Measurements from ENCODE around the gene RABGGTA. TPM values are rescaled to one million over a fixed set of nuclear protein-coding genes. Genes with fewer than 3 reads are reported as not detected.

Gene RABGGTA
- total and polyA plus RNA-seq, 2 experiments from 2014 or later = 17.6 to 20.7 TPM

DNA sequence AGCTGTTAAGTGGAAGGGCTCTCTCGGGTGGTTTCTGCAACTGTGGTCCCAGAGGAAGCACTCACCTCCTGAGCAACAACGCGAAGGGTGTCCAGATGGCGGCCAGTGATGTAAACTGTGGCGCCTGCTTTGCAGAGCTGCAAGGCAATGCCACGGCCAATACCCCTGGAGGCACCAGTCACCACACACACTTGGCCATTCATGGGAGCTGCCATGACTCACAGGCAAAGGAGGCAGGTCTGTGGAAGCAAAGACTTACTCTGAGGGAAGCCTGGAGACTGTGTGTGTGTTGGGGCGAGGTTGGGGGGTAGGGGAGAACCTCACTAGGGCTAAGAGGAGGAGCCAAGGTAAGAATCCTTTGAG, 27.5 kb upstream of the RABGGTA start:
- Histone ChIP-seq H3K36me3 (ENCODE audit: insufficient read depth) (peaks cover 12% of the 10 kb centered on the region), H3K79me2 (replicated peaks; ENCODE audit: insufficient read depth) (peaks cover 13% of the 10 kb centered on the region), H2AFZ (peak overlapping the region; percentile 96; the same call in 1 of the 2 replicates), H3K4me3 (peak overlapping the region; percentile 95), H4K20me1 (replicated peaks; ENCODE audit: insufficient read depth) (peaks cover 15% of the 10 kb centered on the region), H3K27ac (ENCODE audit: low read depth) (no peak overlapping the region), H3K4me2 (peak overlapping the region; percentile 98), H3K9me2 (ENCODE audit: insufficient read depth) (no peaks in the 10 kb centered on the region), H3K27me3 (ENCODE audit: insufficient read depth) (no peaks in the 10 kb centered on the region), H3F3A (replicated peaks; ENCODE audit: low read depth) (peaks cover 7% of the 10 kb centered on the region), H3K4me1 (ENCODE audit: insufficient read depth) (peaks cover 16% of the 10 kb centered on the region; the same call in 1 of the 2 replicates)
- peaks cover 28% of the 10 kb centered on the region for H3K36me3 Mint-ChIP-seq (ENCODE audit: low read depth)
- TF ChIP-seq, protein P1, sequence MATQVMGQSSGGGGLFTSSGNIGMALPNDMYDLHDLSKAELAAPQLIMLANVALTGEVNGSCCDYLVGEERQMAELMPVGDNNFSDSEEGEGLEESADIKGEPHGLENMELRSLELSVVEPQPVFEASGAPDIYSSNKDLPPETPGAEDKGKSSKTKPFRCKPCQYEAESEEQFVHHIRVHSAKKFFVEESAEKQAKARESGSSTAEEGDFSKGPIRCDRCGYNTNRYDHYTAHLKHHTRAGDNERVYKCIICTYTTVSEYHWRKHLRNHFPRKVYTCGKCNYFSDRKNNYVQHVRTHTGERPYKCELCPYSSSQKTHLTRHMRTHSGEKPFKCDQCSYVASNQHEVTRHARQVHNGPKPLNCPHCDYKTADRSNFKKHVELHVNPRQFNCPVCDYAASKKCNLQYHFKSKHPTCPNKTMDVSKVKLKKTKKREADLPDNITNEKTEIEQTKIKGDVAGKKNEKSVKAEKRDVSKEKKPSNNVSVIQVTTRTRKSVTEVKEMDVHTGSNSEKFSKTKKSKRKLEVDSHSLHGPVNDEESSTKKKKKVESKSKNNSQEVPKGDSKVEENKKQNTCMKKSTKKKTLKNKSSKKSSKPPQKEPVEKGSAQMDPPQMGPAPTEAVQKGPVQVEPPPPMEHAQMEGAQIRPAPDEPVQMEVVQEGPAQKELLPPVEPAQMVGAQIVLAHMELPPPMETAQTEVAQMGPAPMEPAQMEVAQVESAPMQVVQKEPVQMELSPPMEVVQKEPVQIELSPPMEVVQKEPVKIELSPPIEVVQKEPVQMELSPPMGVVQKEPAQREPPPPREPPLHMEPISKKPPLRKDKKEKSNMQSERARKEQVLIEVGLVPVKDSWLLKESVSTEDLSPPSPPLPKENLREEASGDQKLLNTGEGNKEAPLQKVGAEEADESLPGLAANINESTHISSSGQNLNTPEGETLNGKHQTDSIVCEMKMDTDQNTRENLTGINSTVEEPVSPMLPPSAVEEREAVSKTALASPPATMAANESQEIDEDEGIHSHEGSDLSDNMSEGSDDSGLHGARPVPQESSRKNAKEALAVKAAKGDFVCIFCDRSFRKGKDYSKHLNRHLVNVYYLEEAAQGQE (IDR thresholded peaks at IDR 0.05; ENCODE audit: unreplicated experiment) = no peak
- TF ChIP-seq, protein P2, sequence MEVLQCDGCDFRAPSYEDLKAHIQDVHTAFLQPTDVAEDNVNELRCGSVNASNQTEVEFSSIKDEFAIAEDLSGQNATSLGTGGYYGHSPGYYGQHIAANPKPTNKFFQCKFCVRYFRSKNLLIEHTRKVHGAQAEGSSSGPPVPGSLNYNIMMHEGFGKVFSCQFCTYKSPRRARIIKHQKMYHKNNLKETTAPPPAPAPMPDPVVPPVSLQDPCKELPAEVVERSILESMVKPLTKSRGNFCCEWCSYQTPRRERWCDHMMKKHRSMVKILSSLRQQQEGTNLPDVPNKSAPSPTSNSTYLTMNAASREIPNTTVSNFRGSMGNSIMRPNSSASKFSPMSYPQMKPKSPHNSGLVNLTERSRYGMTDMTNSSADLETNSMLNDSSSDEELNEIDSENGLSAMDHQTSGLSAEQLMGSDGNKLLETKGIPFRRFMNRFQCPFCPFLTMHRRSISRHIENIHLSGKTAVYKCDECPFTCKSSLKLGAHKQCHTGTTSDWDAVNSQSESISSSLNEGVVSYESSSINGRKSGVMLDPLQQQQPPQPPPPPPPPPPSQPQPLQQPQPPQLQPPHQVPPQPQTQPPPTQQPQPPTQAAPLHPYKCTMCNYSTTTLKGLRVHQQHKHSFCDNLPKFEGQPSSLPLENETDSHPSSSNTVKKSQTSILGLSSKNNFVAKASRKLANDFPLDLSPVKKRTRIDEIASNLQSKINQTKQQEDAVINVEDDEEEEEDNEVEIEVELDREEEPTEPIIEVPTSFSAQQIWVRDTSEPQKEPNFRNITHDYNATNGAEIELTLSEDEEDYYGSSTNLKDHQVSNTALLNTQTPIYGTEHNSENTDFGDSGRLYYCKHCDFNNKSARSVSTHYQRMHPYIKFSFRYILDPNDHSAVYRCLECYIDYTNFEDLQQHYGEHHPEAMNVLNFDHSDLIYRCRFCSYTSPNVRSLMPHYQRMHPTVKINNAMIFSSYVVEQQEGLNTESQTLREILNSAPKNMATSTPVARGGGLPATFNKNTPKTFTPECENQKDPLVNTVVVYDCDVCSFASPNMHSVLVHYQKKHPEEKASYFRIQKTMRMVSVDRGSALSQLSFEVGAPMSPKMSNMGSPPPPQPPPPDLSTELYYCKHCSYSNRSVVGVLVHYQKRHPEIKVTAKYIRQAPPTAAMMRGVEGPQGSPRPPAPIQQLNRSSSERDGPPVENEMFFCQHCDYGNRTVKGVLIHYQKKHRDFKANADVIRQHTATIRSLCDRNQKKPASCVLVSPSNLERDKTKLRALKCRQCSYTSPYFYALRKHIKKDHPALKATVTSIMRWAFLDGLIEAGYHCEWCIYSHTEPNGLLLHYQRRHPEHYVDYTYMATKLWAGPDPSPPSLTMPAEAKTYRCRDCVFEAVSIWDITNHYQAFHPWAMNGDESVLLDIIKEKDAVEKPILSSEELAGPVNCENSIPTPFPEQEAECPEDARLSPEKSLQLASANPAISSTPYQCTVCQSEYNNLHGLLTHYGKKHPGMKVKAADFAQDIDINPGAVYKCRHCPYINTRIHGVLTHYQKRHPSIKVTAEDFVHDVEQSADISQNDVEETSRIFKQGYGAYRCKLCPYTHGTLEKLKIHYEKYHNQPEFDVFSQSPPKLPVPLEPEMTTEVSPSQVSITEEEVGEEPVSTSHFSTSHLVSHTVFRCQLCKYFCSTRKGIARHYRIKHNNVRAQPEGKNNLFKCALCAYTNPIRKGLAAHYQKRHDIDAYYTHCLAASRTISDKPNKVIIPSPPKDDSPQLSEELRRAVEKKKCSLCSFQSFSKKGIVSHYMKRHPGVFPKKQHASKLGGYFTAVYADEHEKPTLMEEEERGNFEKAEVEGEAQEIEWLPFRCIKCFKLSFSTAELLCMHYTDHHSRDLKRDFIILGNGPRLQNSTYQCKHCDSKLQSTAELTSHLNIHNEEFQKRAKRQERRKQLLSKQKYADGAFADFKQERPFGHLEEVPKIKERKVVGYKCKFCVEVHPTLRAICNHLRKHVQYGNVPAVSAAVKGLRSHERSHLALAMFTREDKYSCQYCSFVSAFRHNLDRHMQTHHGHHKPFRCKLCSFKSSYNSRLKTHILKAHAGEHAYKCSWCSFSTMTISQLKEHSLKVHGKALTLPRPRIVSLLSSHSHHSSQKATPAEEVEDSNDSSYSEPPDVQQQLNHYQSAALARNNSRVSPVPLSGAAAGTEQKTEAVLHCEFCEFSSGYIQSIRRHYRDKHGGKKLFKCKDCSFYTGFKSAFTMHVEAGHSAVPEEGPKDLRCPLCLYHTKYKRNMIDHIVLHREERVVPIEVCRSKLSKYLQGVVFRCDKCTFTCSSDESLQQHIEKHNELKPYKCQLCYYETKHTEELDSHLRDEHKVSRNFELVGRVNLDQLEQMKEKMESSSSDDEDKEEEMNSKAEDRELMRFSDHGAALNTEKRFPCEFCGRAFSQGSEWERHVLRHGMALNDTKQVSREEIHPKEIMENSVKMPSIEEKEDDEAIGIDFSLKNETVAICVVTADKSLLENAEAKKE (CRISPR knock-in tag; IDR thresholded peaks at IDR 0.05) = no peak
- TF ChIP-seq ZNF114 (CRISPR knock-in tag; IDR thresholded peaks at IDR 0.05) (no peak), JUNB (IDR thresholded peaks at IDR 0.05; ENCODE audit: unreplicated experiment) (no peak), STAT1 (IDR thresholded peaks at IDR 0.05; ENCODE audit: unreplicated experiment) (no peak), EZH2phosphoT487 (IDR thresholded peaks at IDR 0.05; ENCODE audit: unreplicated experiment) (no peak), ZNF331 (CRISPR knock-in tag; IDR thresholded peaks at IDR 0.05; ENCODE audit: low read depth) (no peak), EZH2 (IDR thresholded peaks at IDR 0.05; ENCODE audit: low read depth, unreplicated experiment) (no peak), POLR2AphosphoS5 (IDR thresholded peaks at IDR 0.05; ENCODE audit: low read depth) (no peak), CREB1 (CRISPR knock-in tag; IDR thresholded peaks at IDR 0.05; ENCODE audit: low read depth) (no peak), NANOG (IDR thresholded peaks at IDR 0.05; ENCODE audit: borderline replicate concordance) (no peak)
- TF ChIP-seq, protein P3, sequence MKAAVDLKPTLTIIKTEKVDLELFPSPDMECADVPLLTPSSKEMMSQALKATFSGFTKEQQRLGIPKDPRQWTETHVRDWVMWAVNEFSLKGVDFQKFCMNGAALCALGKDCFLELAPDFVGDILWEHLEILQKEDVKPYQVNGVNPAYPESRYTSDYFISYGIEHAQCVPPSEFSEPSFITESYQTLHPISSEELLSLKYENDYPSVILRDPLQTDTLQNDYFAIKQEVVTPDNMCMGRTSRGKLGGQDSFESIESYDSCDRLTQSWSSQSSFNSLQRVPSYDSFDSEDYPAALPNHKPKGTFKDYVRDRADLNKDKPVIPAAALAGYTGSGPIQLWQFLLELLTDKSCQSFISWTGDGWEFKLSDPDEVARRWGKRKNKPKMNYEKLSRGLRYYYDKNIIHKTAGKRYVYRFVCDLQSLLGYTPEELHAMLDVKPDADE (IDR thresholded peaks at IDR 0.05) = no peak
- TF ChIP-seq, protein P4, sequence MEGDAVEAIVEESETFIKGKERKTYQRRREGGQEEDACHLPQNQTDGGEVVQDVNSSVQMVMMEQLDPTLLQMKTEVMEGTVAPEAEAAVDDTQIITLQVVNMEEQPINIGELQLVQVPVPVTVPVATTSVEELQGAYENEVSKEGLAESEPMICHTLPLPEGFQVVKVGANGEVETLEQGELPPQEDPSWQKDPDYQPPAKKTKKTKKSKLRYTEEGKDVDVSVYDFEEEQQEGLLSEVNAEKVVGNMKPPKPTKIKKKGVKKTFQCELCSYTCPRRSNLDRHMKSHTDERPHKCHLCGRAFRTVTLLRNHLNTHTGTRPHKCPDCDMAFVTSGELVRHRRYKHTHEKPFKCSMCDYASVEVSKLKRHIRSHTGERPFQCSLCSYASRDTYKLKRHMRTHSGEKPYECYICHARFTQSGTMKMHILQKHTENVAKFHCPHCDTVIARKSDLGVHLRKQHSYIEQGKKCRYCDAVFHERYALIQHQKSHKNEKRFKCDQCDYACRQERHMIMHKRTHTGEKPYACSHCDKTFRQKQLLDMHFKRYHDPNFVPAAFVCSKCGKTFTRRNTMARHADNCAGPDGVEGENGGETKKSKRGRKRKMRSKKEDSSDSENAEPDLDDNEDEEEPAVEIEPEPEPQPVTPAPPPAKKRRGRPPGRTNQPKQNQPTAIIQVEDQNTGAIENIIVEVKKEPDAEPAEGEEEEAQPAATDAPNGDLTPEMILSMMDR (conservative IDR thresholded peaks at IDR 0.05; ENCODE audit: low read depth in 2 of 2) = no peak
- DNase-seq (ENCODE audit: low spot score) (peak; percentile 30), ATAC-seq (no peak; the same call in 2 of the 3 replicates)
- H3K4me1 Mint-ChIP-seq = peaks cover 21% of the 10 kb centered on the region
- peaks cover 2% of the 10 kb centered on the region; the same call in 1 of the 3 replicates for H3K9me3 Mint-ChIP-seq
- peak overlapping the region; percentile 90 for H3K4me3 Mint-ChIP-seq
- H3K27me3 Mint-ChIP-seq (ENCODE audit: insufficient read depth, low read depth, poor library complexity) = peaks cover 13% of the 10 kb centered on the region
- H3K27ac Mint-ChIP-seq = peak overlapping the region; percentile 93

All from GM23338 (cell line).